Stimulated activated memory B cell treated with anti-CD40 and anti-IgM and Interleukin-4, amounts not matched to agents 10 μg/mL and 1 μg/mL and 100 μg/mL, for 72 hours (primary cell): ENCODE measurements around the gene BEND7.

Source experiments
- ATAC-seq: fragments of 150-1000 bp; cut with Tn5 transposase; 2 replicates; pipeline ENCODE4 v1.10.0; 2021
- H3K27ac Mint-ChIP-seq: one replicate; pipeline ENCODE4 v1.8.0; 2022; ENCODE audit warnings: mild to moderate bottlenecking, mixed read lengths
- H3K27me3 Mint-ChIP-seq: one replicate; pipeline ENCODE4 v1.8.0; 2022; ENCODE audit warnings: mixed read lengths
- H3K36me3 Mint-ChIP-seq: one replicate; pipeline ENCODE4 v1.8.0; 2022; ENCODE audit warnings: mixed read lengths
- H3K4me1 Mint-ChIP-seq: one replicate; pipeline ENCODE4 v1.8.0; 2022; ENCODE audit warnings: mixed read lengths
- H3K4me3 Mint-ChIP-seq: one replicate; pipeline ENCODE4 v1.8.0; 2022; ENCODE audit warnings: mild to moderate bottlenecking, moderate library complexity, mixed read lengths
- H3K9me3 Mint-ChIP-seq: one replicate; pipeline ENCODE4 v1.8.0; 2022; ENCODE audit warnings: mixed read lengths

BEND7 gene

GRCh38 chr10:13401142-13401541 lies 127.7 kb downstream of the BEND7 start:
- no peak overlapping the region for H3K4me3 Mint-ChIP-seq
- no peak overlapping the region for H3K27ac Mint-ChIP-seq
- no peaks in the 10 kb centered on the region for H3K4me1 Mint-ChIP-seq
- H3K36me3 Mint-ChIP-seq = no peaks in the 10 kb centered on the region
- peaks cover 9% of the 10 kb centered on the region for H3K9me3 Mint-ChIP-seq
- ATAC-seq = no peak
- peaks cover 57% of the 10 kb centered on the region for H3K27me3 Mint-ChIP-seq

- H3K4me3 Mint-ChIP-seq = no peak overlapping the region
- peaks cover 57% of the 10 kb centered on the region for H3K27me3 Mint-ChIP-seq
- no peak for ATAC-seq
- no peaks in the 10 kb centered on the region for H3K4me1 Mint-ChIP-seq
- H3K27ac Mint-ChIP-seq = no peak overlapping the region
- H3K9me3 Mint-ChIP-seq = peaks cover 9% of the 10 kb centered on the region
- H3K36me3 Mint-ChIP-seq = no peaks in the 10 kb centered on the region
Measured at GRCh38 chr10:13400196-13400965, 128.4 kb downstream of the BEND7 start.

- no peaks in the 10 kb centered on the region for H3K4me1 Mint-ChIP-seq
- peaks cover 57% of the 10 kb centered on the region for H3K27me3 Mint-ChIP-seq
- peaks cover 9% of the 10 kb centered on the region for H3K9me3 Mint-ChIP-seq
- no peak overlapping the region for H3K4me3 Mint-ChIP-seq
- no peak for ATAC-seq
- no peak overlapping the region for H3K27ac Mint-ChIP-seq
- H3K36me3 Mint-ChIP-seq = no peaks in the 10 kb centered on the region
Measured at GRCh38 chr10:13399752-13400151, 129.1 kb downstream of the BEND7 start.

GRCh38 chr10:13399236-13399635 lies 129.6 kb downstream of the BEND7 start:
- Mint-ChIP-seq H3K4me1 (no peaks in the 10 kb centered on the region), H3K27ac (no peak overlapping the region), H3K27me3 (peaks cover 57% of the 10 kb centered on the region), H3K4me3 (no peak overlapping the region), H3K9me3 (peaks cover 9% of the 10 kb centered on the region), H3K36me3 (no peaks in the 10 kb centered on the region)
- no peak for ATAC-seq

GRCh38 chr10:13397052-13397451 lies 131.8 kb downstream of the BEND7 start:
- ATAC-seq = no peak
- H3K36me3 Mint-ChIP-seq = no peaks in the 10 kb centered on the region
- H3K27ac Mint-ChIP-seq = no peak overlapping the region
- no peak overlapping the region for H3K4me3 Mint-ChIP-seq
- peaks cover 9% of the 10 kb centered on the region for H3K9me3 Mint-ChIP-seq
- H3K27me3 Mint-ChIP-seq = peaks cover 41% of the 10 kb centered on the region
- no peaks in the 10 kb centered on the region for H3K4me1 Mint-ChIP-seq

GRCh38 chr10:13396369-13396768 lies 132.4 kb downstream of the BEND7 start:
- no peak overlapping the region for H3K27ac Mint-ChIP-seq
- H3K27me3 Mint-ChIP-seq = peaks cover 34% of the 10 kb centered on the region
- H3K4me3 Mint-ChIP-seq = no peak overlapping the region
- no peaks in the 10 kb centered on the region for H3K36me3 Mint-ChIP-seq
- H3K4me1 Mint-ChIP-seq = no peaks in the 10 kb centered on the region
- H3K9me3 Mint-ChIP-seq = peaks cover 9% of the 10 kb centered on the region
- no peak for ATAC-seq

- H3K36me3 Mint-ChIP-seq = no peaks in the 10 kb centered on the region
- H3K27me3 Mint-ChIP-seq = peaks cover 28% of the 10 kb centered on the region
- no peak overlapping the region for H3K4me3 Mint-ChIP-seq
- H3K4me1 Mint-ChIP-seq = peaks cover 5% of the 10 kb centered on the region
- no peak overlapping the region for H3K27ac Mint-ChIP-seq
- ATAC-seq = no peak
- peaks cover 9% of the 10 kb centered on the region for H3K9me3 Mint-ChIP-seq
Measured at GRCh38 chr10:13395540-13395939, 133.3 kb downstream of the BEND7 start.

GRCh38 chr10:13393640-13394039 lies 135.2 kb downstream of the BEND7 start:
- Mint-ChIP-seq H3K36me3 (no peaks in the 10 kb centered on the region), H3K4me3 (no peak overlapping the region), H3K27me3 (peaks cover 10% of the 10 kb centered on the region), H3K9me3 (peaks cover 3% of the 10 kb centered on the region), H3K27ac (no peak overlapping the region), H3K4me1 (peaks cover 5% of the 10 kb centered on the region)
- no peak for ATAC-seq

GRCh38 chr10:13392701-13393100 lies 136.1 kb downstream of the BEND7 start:
- Mint-ChIP-seq H3K27me3 (peaks cover 10% of the 10 kb centered on the region), H3K27ac (no peak overlapping the region)
- no peak for ATAC-seq

More at GRCh38 chr10:13392701-13393100, 136.1 kb downstream of the BEND7 start:
- Mint-ChIP-seq H3K36me3 (no peaks in the 10 kb centered on the region), H3K9me3 (peaks cover 3% of the 10 kb centered on the region), H3K4me1 (peaks cover 5% of the 10 kb centered on the region), H3K4me3 (no peak overlapping the region)
